HPDE6-E6E7 (cell line): ENCODE measurements around the gene PPP2R2C.

Experiments used
- DNase-seq: peaks from one replicate; pipeline ENCODE4 v3.0.0; 2011; ENCODE audit warnings: missing footprints; ENCODE audit errors: extremely low spot score

The PPP2R2C gene

DNA sequence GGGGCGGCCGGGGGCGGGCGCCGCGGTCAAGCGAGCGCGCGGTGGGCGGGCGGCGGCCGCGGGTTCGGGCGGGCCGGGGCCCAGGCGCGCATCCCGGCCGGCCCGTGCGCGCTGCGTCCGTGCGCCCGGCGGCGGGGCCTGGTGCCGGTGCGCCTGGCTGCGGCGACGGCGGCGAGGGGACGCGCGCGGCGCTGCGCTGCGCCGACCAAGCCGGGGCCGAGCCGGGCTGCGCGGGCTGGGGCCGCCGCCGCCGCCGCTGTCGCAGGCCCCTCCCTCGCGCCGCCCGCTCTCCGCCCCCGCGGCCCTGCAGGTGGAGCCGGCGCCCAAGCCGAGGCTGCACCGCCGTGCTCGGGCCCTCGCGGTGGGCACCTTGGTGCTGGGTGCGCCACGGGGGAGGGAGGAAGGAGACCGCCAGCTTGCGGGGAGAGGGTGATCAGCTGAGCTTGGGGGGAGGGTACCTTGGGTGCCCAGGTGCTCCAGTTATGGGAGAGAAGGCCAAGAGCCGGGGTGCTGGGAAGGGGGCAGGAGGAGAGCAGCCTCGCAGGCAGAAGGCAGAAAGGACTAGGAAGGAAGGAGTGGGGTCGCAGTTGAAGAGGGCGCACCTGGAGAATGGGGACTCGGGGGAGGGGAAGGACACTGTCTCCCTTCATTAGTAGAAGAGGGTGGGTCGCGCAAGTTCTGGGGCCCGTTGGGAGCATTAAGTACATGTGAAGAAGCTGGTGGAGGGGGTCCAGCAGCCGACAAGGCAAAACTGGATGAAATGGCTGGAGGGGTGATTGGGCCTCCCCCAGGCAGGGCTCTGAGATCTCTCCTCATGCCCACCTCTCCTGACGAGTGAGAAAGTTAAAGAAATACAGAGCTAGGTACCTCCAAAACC lies at the start of gene PPP2R2C:
Gene PPP2R2C, minus strand, starts transcription at position 228 of the 877 bp plus-strand sequence. CDS start 385 bp downstream, outside the sequence.
- DNase-seq, result no peak

DNA sequence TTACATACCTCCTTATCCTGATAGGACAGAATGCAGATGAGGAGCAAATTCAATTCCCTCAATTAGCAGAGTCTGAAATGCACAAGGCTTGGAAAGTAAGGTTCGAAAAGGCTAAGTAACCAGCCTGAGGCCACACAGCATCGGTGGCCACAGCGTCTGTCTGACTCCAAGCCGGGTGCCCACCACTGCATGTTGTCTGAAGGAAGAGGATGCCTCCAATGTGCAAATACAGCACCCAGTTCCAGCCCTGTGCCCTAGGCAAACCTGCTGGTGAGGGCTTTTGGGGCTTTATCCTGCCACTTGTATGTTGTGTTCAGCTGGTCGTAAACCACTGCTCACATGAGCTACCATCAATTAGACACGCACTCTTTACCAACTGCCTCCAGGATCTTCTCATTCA lies 48.6 kb upstream of the PPP2R2C start:
- DNase-seq, result no peak

DNA sequence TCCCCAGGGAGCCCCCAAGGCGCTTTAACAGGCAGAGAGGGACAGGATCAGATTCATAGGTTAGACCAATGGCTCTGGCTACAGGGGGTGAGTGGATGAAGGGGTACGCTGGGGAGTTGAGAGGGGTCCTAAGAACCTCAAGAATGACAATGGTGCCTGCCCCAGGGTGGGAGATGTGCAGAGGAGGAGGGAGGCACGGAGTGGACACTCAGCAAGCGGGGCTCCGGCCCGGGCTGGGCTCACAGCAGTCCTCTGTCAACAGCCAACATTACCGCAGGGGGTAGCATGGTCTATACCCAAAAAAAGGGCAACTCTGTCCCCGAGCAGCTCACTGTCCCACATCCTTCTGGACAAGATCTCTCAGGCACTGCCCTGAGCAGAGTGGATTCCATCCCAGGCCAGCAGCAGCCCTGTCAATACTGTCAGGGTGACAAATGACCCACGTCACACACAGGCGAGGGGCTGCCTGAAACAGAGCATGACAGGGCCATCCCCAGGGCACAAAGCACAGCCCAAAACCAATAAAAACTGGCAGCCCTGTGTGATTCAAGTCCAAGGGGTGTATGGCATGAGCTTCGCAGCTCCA lies 47.7 kb upstream of the PPP2R2C start:
- DNase-seq, result no peak

DNA sequence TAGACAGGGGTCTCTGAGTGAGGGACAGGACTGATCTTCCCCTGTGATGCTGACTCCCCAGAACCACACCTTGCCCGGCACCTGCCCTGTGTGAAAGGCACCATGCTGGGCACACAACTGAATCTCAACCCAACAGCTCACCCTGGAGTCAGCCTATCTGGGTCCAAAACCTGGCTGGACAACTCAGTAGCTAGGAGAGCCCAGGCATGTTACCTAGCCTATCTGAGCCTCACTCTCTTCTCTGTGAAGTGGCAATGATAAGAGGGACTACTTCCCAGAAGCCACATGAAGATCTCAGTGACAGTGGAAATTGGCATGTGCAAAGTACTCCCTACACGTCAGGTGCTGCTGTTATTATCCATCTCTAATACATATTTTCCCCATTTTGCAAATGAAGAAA lies 44.8 kb upstream of the PPP2R2C start:
- no peak for DNase-seq

DNA sequence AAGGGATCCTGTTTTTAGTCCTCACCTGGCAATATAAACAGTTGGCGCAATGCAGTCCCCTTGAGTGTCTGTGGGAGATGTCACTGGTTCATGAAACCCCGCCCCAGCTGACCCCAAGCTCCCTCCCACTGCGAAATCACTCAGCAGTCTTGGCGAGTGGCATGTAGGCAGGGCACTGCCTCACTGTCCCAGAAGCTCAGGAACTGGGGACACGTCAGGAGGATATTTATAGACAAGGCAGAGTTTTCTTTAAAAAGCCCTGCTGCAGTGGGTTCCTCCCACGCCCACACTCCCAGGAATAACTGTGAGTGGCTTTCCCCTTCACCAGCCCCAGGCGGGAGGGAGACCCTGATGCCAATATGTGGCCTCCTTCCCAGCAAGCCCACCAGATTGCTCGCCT lies 44.3 kb upstream of the PPP2R2C start:
- no peak for DNase-seq

DNA sequence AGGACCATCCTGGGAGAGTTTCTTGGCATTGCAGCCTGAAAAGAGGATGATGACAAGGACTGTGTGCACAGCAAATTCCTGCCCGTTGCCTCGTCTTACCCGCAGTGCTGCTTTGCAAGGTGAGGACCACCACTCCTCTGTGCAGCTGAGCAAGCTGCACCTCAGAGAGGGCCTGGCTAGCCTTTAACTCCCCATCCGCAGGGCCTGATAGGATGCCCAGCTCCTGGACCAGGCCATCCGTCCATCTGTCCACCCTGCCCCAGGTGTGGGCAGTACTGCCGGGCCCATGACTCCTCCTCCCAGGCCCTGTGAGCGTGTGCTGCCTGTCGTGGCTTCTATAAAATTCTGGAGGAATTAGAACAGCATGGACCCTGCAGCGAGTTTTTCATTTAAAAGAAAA lies 43.9 kb upstream of the PPP2R2C start:
- no peak for DNase-seq

DNA sequence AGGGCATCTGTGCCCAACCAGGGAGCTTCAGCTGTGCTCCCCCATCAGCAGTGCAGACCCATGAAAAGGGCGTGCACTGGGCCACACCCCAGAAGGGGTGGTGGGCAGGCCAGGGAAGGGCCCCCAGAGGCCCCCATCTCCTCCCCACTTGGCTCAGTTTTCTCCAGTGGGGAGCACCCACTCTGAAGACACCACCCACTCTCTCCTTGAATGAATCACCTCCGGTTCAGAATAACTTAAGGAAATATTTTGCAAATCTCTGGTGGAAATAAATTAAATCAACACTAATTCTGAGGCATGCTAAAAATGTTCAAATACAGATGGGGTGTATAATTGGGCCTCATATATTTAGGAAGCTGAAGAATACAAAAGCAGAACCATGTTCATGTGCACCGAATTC lies 41.3 kb upstream of the PPP2R2C start:
- no peak for DNase-seq

DNA sequence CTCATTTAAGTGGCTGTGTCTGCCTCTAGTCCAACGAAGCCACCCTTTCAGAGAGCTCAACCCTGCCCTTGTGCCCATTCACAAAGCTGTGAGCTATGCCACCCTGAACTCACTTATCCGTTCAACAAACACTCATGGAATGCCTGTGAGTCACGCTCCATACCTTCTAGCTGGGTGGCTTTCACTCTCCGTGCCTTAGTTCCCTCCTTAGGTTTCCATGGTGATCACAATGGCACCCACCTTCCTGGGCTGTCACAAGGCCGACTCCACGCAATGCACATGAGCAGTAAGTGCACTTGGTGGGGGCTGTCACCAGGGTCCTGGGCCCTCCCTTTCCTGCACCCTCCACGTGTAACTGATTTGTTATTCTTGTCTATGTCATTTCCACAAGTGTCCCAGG lies 37.2 kb upstream of the PPP2R2C start:
- no peak for DNase-seq

DNA sequence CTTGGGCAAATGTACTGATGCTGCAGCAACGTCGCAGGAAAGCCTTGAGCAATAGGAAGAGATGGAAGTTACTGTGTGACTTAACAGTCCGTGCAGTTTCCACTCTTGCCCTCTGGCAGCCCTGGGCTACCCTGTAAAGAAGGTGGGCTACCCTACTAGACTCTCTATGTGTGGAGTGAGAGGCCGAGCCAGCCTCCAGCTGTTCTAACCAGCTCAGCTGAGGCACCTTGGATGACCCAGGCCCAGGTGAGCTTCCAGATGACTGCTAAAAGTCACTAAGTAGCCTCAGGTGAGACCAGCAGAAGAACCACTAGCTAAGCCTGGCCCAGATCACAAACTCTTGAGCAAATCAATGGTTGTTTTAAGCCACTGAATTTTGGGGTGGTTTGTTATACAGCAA lies 34.9 kb upstream of the PPP2R2C start:
- DNase-seq, result no peak

DNA sequence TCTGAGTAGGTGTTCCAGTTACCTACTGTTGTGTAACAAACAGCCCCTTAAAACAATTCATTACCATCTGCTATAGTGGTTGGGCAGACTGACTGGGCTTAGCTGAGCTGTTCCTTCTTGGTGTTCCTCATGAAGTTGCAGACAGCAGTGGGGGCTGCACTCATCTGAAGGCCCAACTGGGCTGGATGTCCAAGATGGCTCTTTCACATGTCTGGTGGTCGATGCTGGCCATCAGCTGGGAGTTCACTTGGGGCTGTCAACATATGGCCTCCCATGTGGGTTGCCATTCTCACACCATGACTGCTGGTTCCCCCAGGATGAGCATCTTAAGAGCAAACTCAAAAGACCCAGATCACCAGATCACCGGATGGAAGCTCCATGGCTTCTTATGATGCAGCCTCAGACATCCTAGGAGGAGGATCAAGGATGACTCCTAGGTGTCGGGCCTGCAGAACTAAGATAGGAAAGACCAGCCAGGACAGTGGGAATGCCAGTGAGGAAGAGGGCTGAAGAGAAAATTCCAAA lies 34.3 kb upstream of the PPP2R2C start:
- DNase-seq, result no peak

DNA sequence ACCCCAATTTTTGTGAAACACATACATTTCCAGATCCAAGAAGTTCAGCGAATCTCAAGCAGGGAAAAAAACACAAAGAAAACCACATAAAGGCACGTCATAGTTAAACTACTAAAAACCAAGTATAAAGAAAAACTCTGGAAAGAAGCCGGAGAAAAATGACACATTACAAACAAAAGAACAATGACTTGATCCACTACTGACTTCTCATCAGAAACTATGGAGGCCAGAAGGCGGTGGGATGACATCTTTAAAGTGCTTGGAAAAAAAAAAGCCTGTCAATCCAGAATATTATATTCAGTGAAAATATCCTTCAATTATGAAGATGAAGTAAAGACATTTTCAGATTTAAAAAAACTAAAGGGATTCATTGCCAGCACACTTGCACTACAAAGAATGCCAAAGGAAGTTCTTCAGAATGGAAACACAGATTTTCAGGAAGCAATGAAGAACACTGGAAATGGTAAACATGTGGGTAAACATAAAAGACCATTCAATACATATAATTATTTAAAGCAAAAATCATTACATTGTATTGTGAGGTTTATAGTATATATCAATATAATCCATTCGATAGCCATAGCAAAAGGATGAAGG lies 32.6 kb upstream of the PPP2R2C start:
- DNase-seq, result no peak

DNA sequence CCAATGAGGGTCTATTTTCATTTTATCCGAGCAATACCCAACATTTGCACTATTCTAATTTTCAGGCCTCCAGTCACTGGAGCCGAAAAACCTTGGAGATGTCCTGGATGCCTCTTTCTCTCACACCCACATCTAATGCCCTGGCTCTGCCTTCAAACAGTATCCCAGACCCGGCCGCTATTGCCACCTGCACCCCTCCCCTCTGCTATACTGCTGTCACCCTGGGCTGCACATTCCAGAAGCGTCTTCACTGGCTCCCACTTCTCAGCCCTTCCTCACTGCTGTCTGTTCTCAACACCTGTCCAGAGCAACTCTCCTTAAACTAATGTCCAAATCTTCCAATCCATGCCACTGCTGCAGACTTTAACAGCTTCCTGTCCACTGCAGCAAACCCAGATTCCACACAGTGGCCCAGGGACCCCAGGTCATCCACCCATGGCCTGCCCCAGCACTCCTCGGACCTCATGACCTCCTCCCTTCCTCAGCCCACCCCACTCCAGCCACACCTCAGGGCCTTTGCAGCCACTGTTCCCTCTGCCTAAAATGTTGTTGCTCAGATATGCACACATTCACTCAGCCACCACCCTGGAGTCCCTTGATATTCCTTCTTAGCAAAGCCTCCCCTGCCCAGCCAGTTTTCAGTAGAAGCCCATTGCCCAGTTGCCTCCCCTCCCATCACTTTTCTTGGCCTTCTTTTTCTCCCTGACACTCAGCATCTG lies 30.5 kb upstream of the PPP2R2C start:
- DNase-seq, result no peak

DNA sequence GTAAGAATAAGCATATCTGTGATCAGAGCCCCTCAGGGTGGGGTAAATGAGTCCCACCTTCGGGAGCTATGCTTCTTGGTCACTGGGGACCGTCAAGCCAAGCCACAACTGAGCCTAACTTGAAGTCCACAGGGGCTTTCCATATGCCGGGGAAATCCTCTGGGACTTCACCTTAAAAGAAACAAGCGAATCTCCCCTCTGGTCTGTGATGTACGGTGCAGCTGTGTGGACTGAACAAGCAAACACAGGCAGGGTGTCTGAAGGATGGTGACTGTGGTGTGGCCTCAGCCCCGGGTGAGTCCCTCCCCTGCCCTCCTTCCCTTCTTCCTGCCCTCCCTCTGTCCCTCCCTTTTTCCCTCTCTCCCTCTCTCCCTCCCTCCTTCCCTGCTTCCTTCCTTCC lies 29.7 kb upstream of the PPP2R2C start:
- DNase-seq, result no peak

DNA sequence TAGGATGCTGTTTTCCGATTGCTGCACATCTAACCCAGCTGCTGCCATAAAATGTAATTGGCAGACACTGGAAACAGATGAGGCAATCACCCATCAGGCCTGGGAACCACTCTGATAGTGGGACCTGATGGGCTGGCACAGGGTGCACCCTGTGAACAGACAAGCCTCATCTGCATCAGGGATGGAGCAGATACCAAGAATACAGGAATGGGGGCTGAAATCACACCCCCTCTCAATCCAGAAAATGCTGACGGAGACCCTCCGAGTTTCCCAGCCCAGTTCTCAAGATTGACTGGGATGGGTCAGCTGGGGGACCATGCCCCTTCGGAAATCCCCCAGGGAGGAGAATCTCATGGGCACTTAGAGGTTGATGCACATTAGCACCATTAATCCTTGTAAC lies 28.8 kb upstream of the PPP2R2C start:
- DNase-seq, result no peak

DNA sequence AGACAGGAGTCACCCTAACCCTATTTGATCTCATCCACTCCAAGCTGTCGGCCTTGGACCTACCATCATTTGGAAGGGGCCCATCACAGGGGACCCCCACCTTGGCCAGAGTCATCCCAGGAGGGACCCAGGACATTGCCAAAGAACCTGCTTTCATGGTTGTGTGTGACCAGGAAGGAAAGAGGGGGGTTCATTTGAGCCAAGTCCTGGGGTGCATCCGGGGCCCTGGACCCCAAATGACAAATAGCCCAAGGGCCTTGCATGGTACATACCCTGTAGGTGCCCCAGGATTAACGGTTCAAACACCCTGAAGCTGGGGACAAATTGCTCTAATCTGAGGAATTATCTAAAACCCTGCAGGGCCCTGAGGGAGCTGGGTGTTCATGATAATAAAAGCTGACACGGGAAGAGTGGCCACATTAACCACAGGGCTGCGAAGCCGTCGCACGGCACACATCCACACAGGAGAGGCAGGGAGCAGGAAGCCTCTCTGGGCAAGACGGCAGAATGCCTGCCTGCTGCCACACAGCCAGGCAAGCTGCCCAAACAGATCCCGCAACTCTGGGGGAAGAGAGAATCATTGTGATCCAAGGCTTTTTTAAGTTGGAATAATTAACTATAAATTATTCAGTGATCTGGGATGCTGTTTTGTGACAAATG lies 28.2 kb upstream of the PPP2R2C start:
- no peak for DNase-seq

DNA sequence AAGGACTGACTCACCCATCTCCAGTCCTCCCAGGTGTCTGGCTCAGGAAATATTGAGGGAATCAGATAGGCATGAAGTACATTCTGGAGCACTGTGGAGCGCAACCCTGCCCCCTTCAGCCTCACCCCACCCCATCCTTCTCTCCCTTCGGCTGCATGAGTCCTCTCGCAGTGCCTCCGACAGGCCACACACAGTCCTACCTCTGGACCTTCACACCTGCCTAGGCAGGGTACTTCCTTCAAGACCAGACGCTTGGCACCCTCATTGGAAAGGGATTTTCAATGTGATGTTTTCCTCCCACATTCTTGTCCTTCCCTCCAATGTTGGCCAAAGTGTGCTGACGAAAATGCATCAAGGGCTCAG lies 26.8 kb upstream of the PPP2R2C start:
- no peak for DNase-seq

DNA sequence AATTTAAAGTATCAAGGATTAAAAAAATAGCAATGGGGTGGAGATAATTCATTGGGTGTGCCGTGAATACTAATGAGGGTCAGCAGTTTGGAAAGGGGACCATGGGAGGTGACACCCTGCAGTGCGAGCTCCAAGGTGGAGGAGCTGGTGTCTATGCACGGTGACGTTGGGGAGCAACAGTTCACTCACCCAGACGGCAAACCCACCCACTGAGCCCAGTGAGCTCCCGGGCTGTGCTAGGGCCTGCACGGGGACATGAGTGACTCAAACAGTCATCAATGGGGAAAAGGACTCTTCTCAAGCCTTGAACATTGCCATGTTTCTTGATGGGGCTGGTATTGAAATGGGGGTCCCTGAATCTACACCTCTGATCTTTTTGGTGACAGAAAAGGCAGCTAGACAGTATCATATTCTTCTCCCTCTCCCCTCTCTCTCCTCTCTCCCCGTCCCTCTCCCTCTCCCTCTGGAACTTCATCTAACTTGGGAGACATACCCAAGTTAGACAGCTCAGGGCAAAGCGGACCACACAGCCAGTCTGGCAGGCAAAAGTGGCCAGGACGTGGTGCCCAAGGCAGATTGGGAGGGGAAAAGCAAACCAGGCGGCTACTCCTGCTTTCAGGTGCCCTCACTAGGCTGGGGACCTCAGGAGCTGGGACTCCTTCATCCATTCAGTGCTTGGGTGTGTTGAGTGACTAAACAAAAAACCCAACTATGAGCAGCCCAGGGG lies 26.3 kb upstream of the PPP2R2C start:
- no peak for DNase-seq

DNA sequence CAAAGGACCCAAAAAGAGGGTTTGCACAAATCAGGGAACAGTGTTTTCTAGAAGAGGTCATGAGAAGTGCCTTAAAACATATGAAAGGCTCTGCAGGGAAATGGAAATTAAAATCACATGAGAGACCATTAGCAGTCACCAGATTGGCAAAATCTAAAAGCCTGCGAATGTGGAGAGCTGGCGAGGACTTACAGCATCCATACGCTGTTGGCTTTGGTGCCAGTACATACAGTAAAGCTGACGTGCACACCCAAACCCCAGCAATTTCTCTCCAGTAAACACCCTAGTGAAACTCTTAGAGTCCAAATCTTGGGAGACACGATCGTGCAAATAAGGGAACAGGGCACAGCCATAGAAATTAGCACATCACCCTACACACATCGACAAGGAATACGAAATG lies 25.4 kb upstream of the PPP2R2C start:
- DNase-seq, result no peak

DNA sequence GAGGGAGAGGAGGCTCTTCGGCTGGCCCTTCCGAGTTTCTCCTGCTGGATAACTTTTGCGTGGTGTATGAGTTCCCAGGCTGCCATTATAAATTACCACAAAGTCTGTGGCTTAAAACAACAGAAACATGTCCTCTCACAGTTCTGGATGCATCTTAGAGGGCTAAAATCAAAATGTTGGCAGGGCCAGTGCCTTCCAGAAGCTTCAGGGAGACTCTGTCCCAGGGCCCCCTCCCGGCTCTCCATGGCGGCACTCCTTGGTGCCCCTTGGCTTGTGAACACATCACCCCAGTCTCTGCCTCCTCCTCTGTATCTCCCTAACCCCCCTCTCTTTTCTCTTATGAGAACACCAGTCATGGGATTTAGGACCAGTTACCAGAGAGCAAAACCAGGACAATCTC lies 23.3 kb upstream of the PPP2R2C start:
- no peak for DNase-seq

DNA sequence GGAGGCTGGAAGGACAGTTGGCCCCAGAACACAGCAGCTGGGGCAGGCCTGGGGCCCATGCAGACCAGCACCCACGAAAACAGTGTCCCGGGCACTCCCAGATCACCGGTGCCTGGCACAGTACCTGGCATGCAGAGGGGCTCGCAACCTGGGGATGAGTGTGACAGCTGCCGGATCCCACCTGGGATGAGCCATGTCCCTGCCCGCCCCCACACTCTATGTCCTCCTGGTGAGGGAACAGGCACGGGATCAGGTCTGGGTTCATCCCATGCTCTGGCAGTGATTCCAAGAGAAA lies 22.8 kb upstream of the PPP2R2C start:
- DNase-seq, result no peak
